Stimulated activated naive B cell treated with anti-CD40 and anti-IgM and Interleukin-4, amounts not matched to agents 10 μg/mL and 1 μg/mL and 100 μg/mL, for 72 hours (primary cell): ENCODE data around the gene SCCPDH.
"Not testable (repeated sequence)": the region's sequence is repeated elsewhere in the genome, so short reads cannot be mapped to it uniquely, and the experiment has no call there.

Experiments used
- ATAC-seq, 2 donors: fragments of 150-1000 bp; cut with Tn5 transposase; replicated peaks; 2 replicates each; pipeline ENCODE4 v1.10.0; 2021; ENCODE audit warnings: moderate library complexity in 1 of 2
- DNase-seq: peaks from one replicate; pipeline ENCODE4 v3.0.0; 2021
- H3K27ac Mint-ChIP-seq: one replicate; pipeline ENCODE4 v1.8.0; 2022; ENCODE audit warnings: mild to moderate bottlenecking, mixed read lengths
- H3K27me3 Mint-ChIP-seq, 2 donors: one replicate each; pipeline ENCODE4 v1.8.0; 2022; ENCODE audit warnings: mixed read lengths in 2 of 2
- H3K36me3 Mint-ChIP-seq, 2 donors: one replicate each; pipeline ENCODE4 v1.8.0; 2022; ENCODE audit warnings: mixed read lengths in 2 of 2, mild to moderate bottlenecking in 1 of 2
- H3K4me1 Mint-ChIP-seq, 2 donors: one replicate each; pipeline ENCODE4 v1.8.0; 2022; ENCODE audit warnings: mixed read lengths in 2 of 2, mild to moderate bottlenecking in 1 of 2
- H3K4me3 Mint-ChIP-seq, 2 donors: one replicate each; pipeline ENCODE4 v1.8.0; 2022; ENCODE audit warnings: mild to moderate bottlenecking in 2 of 2, mixed read lengths in 2 of 2, moderate library complexity in 1 of 2
- H3K9me3 Mint-ChIP-seq, 2 donors: one replicate each; pipeline ENCODE4 v1.8.0; 2022; ENCODE audit warnings: mixed read lengths in 2 of 2, mild to moderate bottlenecking in 1 of 2

The SCCPDH gene

GRCh38 chr1:246798606-246799496, 74.6 kb downstream of the SCCPDH start:
- no peaks in the 10 kb centered on the region for H3K27me3 Mint-ChIP-seq
- H3K9me3 Mint-ChIP-seq = peaks cover 0 to 2% of the 10 kb centered on the region in 2 donors
- no peaks in the 10 kb centered on the region for H3K36me3 Mint-ChIP-seq
- no peak overlapping the region for H3K4me3 Mint-ChIP-seq
- DNase-seq = no peak
- H3K4me1 Mint-ChIP-seq = no peaks in the 10 kb centered on the region
- H3K27ac Mint-ChIP-seq = no peak overlapping the region
- no peak for ATAC-seq

- no peak for DNase-seq
- no peak for ATAC-seq
- H3K9me3 Mint-ChIP-seq = peaks cover 0 to 2% of the 10 kb centered on the region in 2 donors
- H3K4me3 Mint-ChIP-seq = no peak overlapping the region
- no peak overlapping the region for H3K27ac Mint-ChIP-seq
- H3K27me3 Mint-ChIP-seq = peaks cover 0 to 2% of the 10 kb centered on the region in 2 donors
- H3K4me1 Mint-ChIP-seq = no peaks in the 10 kb centered on the region
- no peaks in the 10 kb centered on the region for H3K36me3 Mint-ChIP-seq
These were observed 76.1 kb downstream of the SCCPDH start for GRCh38 chr1:246800356-246800755.

- ATAC-seq (no peak), DNase-seq (no peak)
- Mint-ChIP-seq H3K4me1 (no peaks in the 10 kb centered on the region), H3K36me3 (no peaks in the 10 kb centered on the region), H3K27ac (no peak overlapping the region), H3K9me3 (peaks cover 0 to 2% of the 10 kb centered on the region in 2 donors), H3K27me3 (peaks cover 0 to 6% of the 10 kb centered on the region in 2 donors), H3K4me3 (no peak overlapping the region)
These were observed 76.5 kb downstream of the SCCPDH start for GRCh38 chr1:246800756-246801155.

GRCh38 chr1:246801241-246802020, 77.2 kb downstream of the SCCPDH start:
- Mint-ChIP-seq H3K27ac (no peak overlapping the region), H3K27me3 (peaks cover 0 to 6% of the 10 kb centered on the region in 2 donors), H3K4me3 (no peak overlapping the region), H3K36me3 (no peaks in the 10 kb centered on the region), H3K4me1 (no peaks in the 10 kb centered on the region), H3K9me3 (peaks cover 0 to 2% of the 10 kb centered on the region in 2 donors)
- ATAC-seq (no peak), DNase-seq (no peak)

GRCh38 chr1:246803373-246803772, 79.2 kb downstream of the SCCPDH start:
- Mint-ChIP-seq H3K4me1 (no peaks in the 10 kb centered on the region), H3K27me3 (peaks cover 0 to 6% of the 10 kb centered on the region in 2 donors), H3K9me3 (peaks cover 0 to 2% of the 10 kb centered on the region in 2 donors), H3K27ac (no peak overlapping the region), H3K36me3 (no peaks in the 10 kb centered on the region), H3K4me3 (no peak overlapping the region)
- DNase-seq = no peak
- no peak for ATAC-seq

GRCh38 chr1:246803883-246804282, 79.7 kb downstream of the SCCPDH start:
- no peak for ATAC-seq
- no peaks in the 10 kb centered on the region for H3K36me3 Mint-ChIP-seq

GRCh38 chr1:246805135-246805716, 81.0 kb downstream of the SCCPDH start:
- no peak overlapping the region for H3K27ac Mint-ChIP-seq
- H3K27me3 Mint-ChIP-seq = peaks cover 0 to 6% of the 10 kb centered on the region in 2 donors
- no peaks in the 10 kb centered on the region for H3K4me1 Mint-ChIP-seq
- ATAC-seq (no peak), DNase-seq (no peak)
- no peaks in the 10 kb centered on the region for H3K36me3 Mint-ChIP-seq
- peaks cover 0 to 2% of the 10 kb centered on the region in 2 donors for H3K9me3 Mint-ChIP-seq
- no peak overlapping the region for H3K4me3 Mint-ChIP-seq

More at GRCh38 chr1:246803883-246804282, 79.7 kb downstream of the SCCPDH start:
- Mint-ChIP-seq H3K4me3 (no peak overlapping the region), H3K4me1 (no peaks in the 10 kb centered on the region), H3K27me3 (peaks cover 0 to 6% of the 10 kb centered on the region in 2 donors), H3K27ac (no peak overlapping the region), H3K9me3 (peaks cover 0 to 2% of the 10 kb centered on the region in 2 donors)
- DNase-seq = no peak

- H3K4me1 Mint-ChIP-seq = peaks cover 0 to 1% of the 10 kb centered on the region in 2 donors
- H3K36me3 Mint-ChIP-seq = no peaks in the 10 kb centered on the region
- ATAC-seq (no peak), DNase-seq (no peak)
- no peak overlapping the region for H3K27ac Mint-ChIP-seq
- H3K4me3 Mint-ChIP-seq = no peak overlapping the region
- no peaks in the 10 kb centered on the region for H3K9me3 Mint-ChIP-seq
- peaks cover 6 to 8% of the 10 kb centered on the region in 2 donors for H3K27me3 Mint-ChIP-seq
These were observed 85.3 kb downstream of the SCCPDH start for GRCh38 chr1:246809473-246809872.

- H3K36me3 Mint-ChIP-seq = no peaks in the 10 kb centered on the region
- H3K9me3 Mint-ChIP-seq = no peaks in the 10 kb centered on the region
- no peak for DNase-seq
- peaks cover 12 to 13% of the 10 kb centered on the region in 2 donors for H3K27me3 Mint-ChIP-seq
- H3K4me1 Mint-ChIP-seq = peaks cover 0 to 1% of the 10 kb centered on the region in 2 donors
- no peak for ATAC-seq
- H3K27ac Mint-ChIP-seq = no peak overlapping the region
- no peak overlapping the region for H3K4me3 Mint-ChIP-seq
These were observed 87.8 kb downstream of the SCCPDH start for GRCh38 chr1:246811985-246812384.

- not testable (repeated sequence) for H3K27ac Mint-ChIP-seq, H3K36me3 Mint-ChIP-seq, DNase-seq, H3K4me1 Mint-ChIP-seq, ATAC-seq, H3K4me3 Mint-ChIP-seq, H3K9me3 Mint-ChIP-seq
- H3K27me3 Mint-ChIP-seq = peaks cover 13 to 16% of the 10 kb centered on the region in 2 donors
These were observed 89.1 kb downstream of the SCCPDH start for GRCh38 chr1:246813325-246813724.

GRCh38 chr1:246814890-246815289, 90.7 kb downstream of the SCCPDH start:
- no peak for DNase-seq
- peaks cover 0 to 1% of the 10 kb centered on the region in 2 donors for H3K4me1 Mint-ChIP-seq
- H3K4me3 Mint-ChIP-seq = no peak overlapping the region
- peaks cover 13 to 16% of the 10 kb centered on the region in 2 donors for H3K27me3 Mint-ChIP-seq
- H3K27ac Mint-ChIP-seq = no peak overlapping the region
- no peaks in the 10 kb centered on the region for H3K36me3 Mint-ChIP-seq
- no peaks in the 10 kb centered on the region for H3K9me3 Mint-ChIP-seq
- no peak for ATAC-seq

GRCh38 chr1:246815693-246816270, 91.6 kb downstream of the SCCPDH start:
- DNase-seq (no peak), ATAC-seq (no peak)
- Mint-ChIP-seq H3K9me3 (no peaks in the 10 kb centered on the region), H3K27me3 (peaks cover 16 to 17% of the 10 kb centered on the region in 2 donors), H3K36me3 (no peaks in the 10 kb centered on the region), H3K27ac (no peak overlapping the region), H3K4me1 (peaks cover 0 to 1% of the 10 kb centered on the region in 2 donors), H3K4me3 (no peak overlapping the region)
